HUES64 (cell line): ENCODE results near the gene ANKDD1A.

Experiments used
- H3K27ac ChIP-seq: 2 replicates; pipeline ENCODE4 v1.7.0; 2013; ENCODE audit warnings: low read depth, low read length, inconsistent platforms
- H3K27me3 ChIP-seq: 2 replicates; pipeline ENCODE4 v1.6.1; 2013; ENCODE audit warnings: mild to moderate bottlenecking, low read length; ENCODE audit not compliant: insufficient read depth
- H3K36me3 ChIP-seq: 2 replicates; pipeline ENCODE4 v1.6.1; 2013; ENCODE audit warnings: mild to moderate bottlenecking, low read length; ENCODE audit not compliant: insufficient read depth
- H3K4me1 ChIP-seq: 2 replicates; pipeline ENCODE4 v1.6.1; 2013; ENCODE audit warnings: mild to moderate bottlenecking, low read length, moderate library complexity; ENCODE audit not compliant: insufficient read depth
- H3K4me3 ChIP-seq: 2 replicates; pipeline ENCODE4 v1.5.1; 2013; ENCODE audit warnings: mild to moderate bottlenecking, low read length, moderate library complexity
- H3K9ac ChIP-seq: 2 replicates; pipeline ENCODE4 v1.6.1; 2013; ENCODE audit warnings: mild to moderate bottlenecking, low read depth, low read length
- H3K9me3 ChIP-seq: 2 replicates; pipeline ENCODE4 v1.6.1; 2013; ENCODE audit warnings: low read depth, low read length; ENCODE audit not compliant: insufficient read depth
- WGBS: fragments of 150-250, 120-280 bp; methylation state at CpG from one replicate; pipeline ENCODE4 v1.1.7; 2013; ENCODE audit warnings: missing lambda C conversion rate; 5-methylcytosine and 5-hydroxymethylcytosine counted together

The ANKDD1A gene

GRCh38 chr15:64997745-64998375, 86.2 kb downstream of the ANKDD1A start:
- Histone ChIP-seq H3K9ac (no peak overlapping the region), H3K27ac (no peak overlapping the region), H3K4me3 (no peak overlapping the region), H3K27me3 (no peaks in the 10 kb centered on the region), H3K36me3 (peaks cover 4% of the 10 kb centered on the region; the same call in 1 of the 2 replicates), H3K9me3 (no peaks in the 10 kb centered on the region), H3K4me1 (no peaks in the 10 kb centered on the region)
- 89% methylated on average over 4 of the region's 4 CpGs for WGBS

- Histone ChIP-seq H3K27me3 (no peaks in the 10 kb centered on the region), H3K9me3 (peaks cover 3% of the 10 kb centered on the region; the same call in 1 of the 2 replicates), H3K4me1 (no peaks in the 10 kb centered on the region), H3K27ac (no peak overlapping the region), H3K4me3 (no peak overlapping the region), H3K36me3 (peaks cover 28% of the 10 kb centered on the region), H3K9ac (no peak overlapping the region)
- 99% methylated on average over 3 of the region's 3 CpGs for WGBS
Observed at GRCh38 chr15:65004993-65005392, 93.3 kb downstream of the ANKDD1A start.

GRCh38 chr15:65006876-65007275, 95.2 kb downstream of the ANKDD1A start:
- no peaks in the 10 kb centered on the region for H3K4me1 ChIP-seq
- no peak overlapping the region for H3K4me3 ChIP-seq
- no peaks in the 10 kb centered on the region for H3K27me3 ChIP-seq
- 88% methylated on average over 3 of the region's 3 CpGs for WGBS
- no peak overlapping the region for H3K27ac ChIP-seq
- no peak overlapping the region for H3K9ac ChIP-seq
- peaks cover 39% of the 10 kb centered on the region for H3K36me3 ChIP-seq
- peaks cover 3% of the 10 kb centered on the region; the same call in 1 of the 2 replicates for H3K9me3 ChIP-seq
